ENCODE measurements around the gene PCSK2.
"Not testable (repeated sequence)": the region's sequence is repeated elsewhere in the genome, so short reads cannot be mapped to it uniquely, and the experiment has no call there.

Gene PCSK2

GRCh38 chr20:17226410-17227218 is at the start of gene PCSK2:
Gene PCSK2 (plus strand): TSS chr20:17227040. CDS start chr20:17227306, 266 bp downstream.
- DNase-seq = no peak

GRCh38 chr20:17177341-17177740 is 49.5 kb upstream of the PCSK2 start:
- DNase-seq = no peak

GRCh38 chr20:17179840-17180239 is 47.0 kb upstream of the PCSK2 start:
- DNase-seq = no peak

GRCh38 chr20:17189976-17190695 is 36.7 kb upstream of the PCSK2 start:
- DNase-seq = no peak

GRCh38 chr20:17197041-17197440 is 29.8 kb upstream of the PCSK2 start:
- DNase-seq = no peak

GRCh38 chr20:17202030-17202429 is 24.8 kb upstream of the PCSK2 start:
- no peak for DNase-seq

- no peak for DNase-seq
These were observed 24.2 kb upstream of the PCSK2 start for GRCh38 chr20:17202673-17203072.

- no peak for DNase-seq
These were observed 21.6 kb upstream of the PCSK2 start for GRCh38 chr20:17205084-17205813.

- no peak for DNase-seq
These were observed 16.5 kb upstream of the PCSK2 start for GRCh38 chr20:17210387-17210786.

- no peak for DNase-seq
These were observed 15.9 kb upstream of the PCSK2 start for GRCh38 chr20:17210983-17211382.

GRCh38 chr20:17215167-17215566 is 11.7 kb upstream of the PCSK2 start:
- DNase-seq = no peak

GRCh38 chr20:17219856-17220255 is 7.0 kb upstream of the PCSK2 start:
- not testable (repeated sequence) for DNase-seq

- no peak for DNase-seq
These were observed 3.3 kb upstream of the PCSK2 start for GRCh38 chr20:17223553-17223952.

GRCh38 chr20:17225851-17226409 is 910 bp upstream of the PCSK2 start:
- no peak for DNase-seq

- no peak for DNase-seq
These were observed 357 bp downstream of the PCSK2 start for GRCh38 chr20:17227219-17227575.

GRCh38 chr20:17227669-17228623 is 1.1 kb downstream of the PCSK2 start:
- no peak for DNase-seq

- DNase-seq = no peak
These were observed 1.8 kb downstream of the PCSK2 start for GRCh38 chr20:17228624-17229061.

GRCh38 chr20:17229256-17229655 is 2.4 kb downstream of the PCSK2 start:
- no peak for DNase-seq

GRCh38 chr20:17233626-17234025 is 6.8 kb downstream of the PCSK2 start:
- no peak for DNase-seq

- no peak for DNase-seq
These were observed 9.9 kb downstream of the PCSK2 start for GRCh38 chr20:17236766-17237165.

- no peak for DNase-seq
These were observed 21.4 kb downstream of the PCSK2 start for GRCh38 chr20:17248224-17248623.

GRCh38 chr20:17262786-17263185 is 35.9 kb downstream of the PCSK2 start:
- DNase-seq = no peak
